PFSK-1 (cell line): ENCODE data around the gene FAM83C.

Source experiments
- FOXP2 ChIP-seq: optimal IDR thresholded peaks from 2 replicates; pipeline ENCODE3; 2011; ENCODE audit warnings: borderline replicate concordance, control low read depth, inconsistent platforms; ENCODE audit not compliant: insufficient read depth; ENCODE audit errors: extremely low read length, extremely low read depth
- POLR2AphosphoS5 ChIP-seq: IDR thresholded peaks from 2 replicates; pipeline ENCODE4 v1.6.1; 2012; ENCODE audit warnings: low read depth, mild to moderate bottlenecking, control low read depth, low read length, moderate library complexity
- REST ChIP-seq, 2 experiments: IDR thresholded peaks; 2 replicates each; pipeline versions ENCODE4 v1.6.1 to v1.8.0; 2011 to 2012; ENCODE audit warnings: low read depth in 2 of 2, low read length in 2 of 2, control low read depth in 1 of 2, inconsistent platforms in 1 of 2, mild to moderate bottlenecking in 1 of 2, moderate library complexity in 1 of 2; ENCODE audit not compliant: insufficient read depth in 1 of 2
- SIN3A ChIP-seq: IDR thresholded peaks from 2 replicates; pipeline ENCODE4 v1.6.1; 2012; ENCODE audit warnings: mild to moderate bottlenecking, low read length, moderate library complexity, borderline replicate concordance; ENCODE audit not compliant: insufficient read depth
- TAF1 ChIP-seq: IDR thresholded peaks from 2 replicates; pipeline ENCODE4 v1.6.1; 2012; ENCODE audit warnings: low read length, control low read depth, borderline replicate concordance; ENCODE audit not compliant: insufficient read depth

GRCh38 chr20:35325401-35325800 is 33.2 kb upstream of the FAM83C start:
- TF ChIP-seq REST (IDR thresholded peaks at IDR 0.05; ENCODE audit: insufficient read depth in 1 of 2, low read depth in 2 of 2, low read length in 2 of 2) (no peak), POLR2AphosphoS5 (no peak), TAF1 (no peak), SIN3A (no peak), FOXP2 (no peak)
